Ishikawa (cell line): ENCODE data around the gene LETM1.

Experiments
- CREB1 ChIP-seq: IDR thresholded peaks from 2 replicates; pipeline ENCODE4 v1.6.1; 2012; ENCODE audit warnings: low read depth
- EGR1 ChIP-seq: IDR thresholded peaks from 2 replicates; pipeline ENCODE4 v1.6.1; 2012
- FOXM1 ChIP-seq: IDR thresholded peaks from 2 replicates; pipeline ENCODE4 v1.6.1; 2012; ENCODE audit warnings: low read depth, borderline replicate concordance
- RAD21 ChIP-seq: IDR thresholded peaks from 2 replicates; pipeline ENCODE4 v1.6.1; 2012; ENCODE audit warnings: low read depth
- REST ChIP-seq: IDR thresholded peaks from 2 replicates; pipeline ENCODE4 v1.6.1; 2012; ENCODE audit warnings: low read depth, mild to moderate bottlenecking
- TEAD4 ChIP-seq: IDR thresholded peaks from 2 replicates; pipeline ENCODE4 v1.6.1; 2012
- YY1 ChIP-seq: IDR thresholded peaks from 2 replicates; pipeline ENCODE4 v1.6.1; 2012; ENCODE audit warnings: low read depth

- TF ChIP-seq YY1, result no peak
- no peak for TF ChIP-seq FOXM1
- no peak for TF ChIP-seq TEAD4
- TF ChIP-seq CREB1, result no peak
- TF ChIP-seq REST, result no peak
- no peak for TF ChIP-seq EGR1
- no peak for TF ChIP-seq RAD21
These were observed 42.7 kb upstream of the LETM1 start for GRCh38 chr4:1898681-1899080.
